Fibroblast of pulmonary artery (primary cell): ENCODE measurements around the gene IPMK.
A peak's percentile ranks its signal among the peaks of the same experiment; 100 is the strongest.
"Not testable (repeated sequence)": the region's sequence is repeated elsewhere in the genome, so short reads cannot be mapped to it uniquely, and the experiment has no call there.

Experiments used
- DNase-seq: peaks from one replicate; pipeline ENCODE4 v3.0.0-alpha.2; 2010; ENCODE audit warnings: low read depth
- H3K4me3 ChIP-seq: replicated peaks from 2 replicates; pipeline ENCODE4 v1.5.1; 2011; ENCODE audit warnings: low read depth, mild to moderate bottlenecking, control low read depth, low read length, moderate library complexity
- TF ChIP-seq, protein P1 (sequence below): IDR thresholded peaks from 2 replicates; pipeline ENCODE4 v1.5.1; 2011; ENCODE audit warnings: mild to moderate bottlenecking, control low read depth, low read length, inconsistent platforms; ENCODE audit errors: missing control alignments

Gene IPMK

GRCh38 chr10:58260334-58260733 is 7.4 kb downstream of the IPMK start:
- TF ChIP-seq, protein P1, sequence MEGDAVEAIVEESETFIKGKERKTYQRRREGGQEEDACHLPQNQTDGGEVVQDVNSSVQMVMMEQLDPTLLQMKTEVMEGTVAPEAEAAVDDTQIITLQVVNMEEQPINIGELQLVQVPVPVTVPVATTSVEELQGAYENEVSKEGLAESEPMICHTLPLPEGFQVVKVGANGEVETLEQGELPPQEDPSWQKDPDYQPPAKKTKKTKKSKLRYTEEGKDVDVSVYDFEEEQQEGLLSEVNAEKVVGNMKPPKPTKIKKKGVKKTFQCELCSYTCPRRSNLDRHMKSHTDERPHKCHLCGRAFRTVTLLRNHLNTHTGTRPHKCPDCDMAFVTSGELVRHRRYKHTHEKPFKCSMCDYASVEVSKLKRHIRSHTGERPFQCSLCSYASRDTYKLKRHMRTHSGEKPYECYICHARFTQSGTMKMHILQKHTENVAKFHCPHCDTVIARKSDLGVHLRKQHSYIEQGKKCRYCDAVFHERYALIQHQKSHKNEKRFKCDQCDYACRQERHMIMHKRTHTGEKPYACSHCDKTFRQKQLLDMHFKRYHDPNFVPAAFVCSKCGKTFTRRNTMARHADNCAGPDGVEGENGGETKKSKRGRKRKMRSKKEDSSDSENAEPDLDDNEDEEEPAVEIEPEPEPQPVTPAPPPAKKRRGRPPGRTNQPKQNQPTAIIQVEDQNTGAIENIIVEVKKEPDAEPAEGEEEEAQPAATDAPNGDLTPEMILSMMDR, result no peak
- H3K4me3 ChIP-seq, result no peak overlapping the region
- no peak for DNase-seq

DNA sequence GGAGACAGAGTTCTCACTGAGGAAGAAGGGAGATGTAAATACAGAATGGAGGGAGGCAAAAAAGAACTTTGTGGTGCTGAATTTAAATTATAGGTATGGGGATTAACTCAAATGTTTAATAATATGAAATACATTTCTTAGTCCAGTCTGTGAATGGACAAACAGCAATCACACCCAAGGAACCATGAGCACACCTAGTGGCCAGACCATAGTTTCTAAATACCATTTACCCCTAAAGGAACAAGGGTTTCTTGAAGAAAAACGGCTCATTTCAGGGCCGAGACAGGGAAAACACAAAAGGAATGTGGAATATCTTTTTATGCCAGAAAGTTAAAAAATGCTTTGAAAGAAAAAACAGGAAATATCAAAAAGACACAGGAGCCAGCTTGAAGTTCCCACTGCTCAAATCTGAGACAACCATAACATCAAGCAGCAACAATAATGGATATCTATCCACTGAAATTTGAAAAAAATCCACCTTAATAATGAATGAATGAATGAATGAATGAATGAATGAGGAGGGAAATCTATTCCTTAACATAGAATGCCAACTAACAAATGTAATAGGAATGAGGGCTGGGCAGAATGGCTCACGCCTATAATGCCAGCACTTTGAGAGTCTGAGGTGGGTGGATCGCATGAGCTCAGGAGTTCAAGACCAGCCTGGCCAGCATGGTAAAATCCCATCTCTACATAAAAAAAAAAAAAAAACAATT is 8.6 kb downstream of the IPMK start:
- H3K4me3 ChIP-seq, result no peak overlapping the region
- no peak for DNase-seq
- TF ChIP-seq, protein P1, result peak; percentile 23

DNA sequence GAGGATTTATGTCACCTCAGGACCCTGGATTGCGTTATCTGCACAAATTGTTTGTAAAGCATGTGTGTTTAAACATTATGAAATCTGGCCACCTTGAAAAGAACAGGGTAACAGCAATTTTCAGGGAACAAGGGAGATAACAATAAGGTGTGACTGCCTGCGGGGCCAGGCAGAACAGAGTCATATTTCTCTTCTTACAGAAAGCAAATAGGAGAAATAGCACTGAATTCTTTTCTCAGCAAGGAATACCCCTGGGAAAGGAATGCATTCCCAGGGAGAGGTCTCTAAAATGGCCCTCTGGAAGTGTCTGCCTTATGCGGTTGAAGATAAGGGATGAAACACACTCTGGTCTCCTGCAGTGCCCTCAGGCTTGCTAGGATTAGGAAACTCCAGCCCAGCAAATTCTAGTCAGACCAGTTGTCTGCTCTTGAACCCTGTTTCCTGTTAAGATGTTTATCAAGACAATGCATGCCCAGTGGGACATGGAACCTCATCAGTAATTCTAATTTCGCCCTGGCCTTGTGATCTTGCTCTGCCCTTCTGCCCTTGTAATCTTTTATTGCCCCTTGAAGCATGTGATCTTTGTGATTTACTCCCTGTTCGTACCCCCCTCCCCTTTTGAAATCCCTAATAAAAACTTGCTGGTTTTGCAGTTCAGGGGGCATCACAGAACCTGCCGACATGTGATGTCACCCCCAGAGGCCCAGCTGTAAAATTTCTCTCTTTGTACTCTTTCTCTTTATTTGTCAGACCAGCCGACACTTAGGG is 11.5 kb downstream of the IPMK start:
- DNase-seq, H3K4me3 ChIP-seq: not testable (repeated sequence)

- no peak for DNase-seq
- TF ChIP-seq, protein P1, result no peak
- no peak overlapping the region for H3K4me3 ChIP-seq
Measured at GRCh38 chr10:58254644-58255043, 13.1 kb downstream of the IPMK start.

DNA sequence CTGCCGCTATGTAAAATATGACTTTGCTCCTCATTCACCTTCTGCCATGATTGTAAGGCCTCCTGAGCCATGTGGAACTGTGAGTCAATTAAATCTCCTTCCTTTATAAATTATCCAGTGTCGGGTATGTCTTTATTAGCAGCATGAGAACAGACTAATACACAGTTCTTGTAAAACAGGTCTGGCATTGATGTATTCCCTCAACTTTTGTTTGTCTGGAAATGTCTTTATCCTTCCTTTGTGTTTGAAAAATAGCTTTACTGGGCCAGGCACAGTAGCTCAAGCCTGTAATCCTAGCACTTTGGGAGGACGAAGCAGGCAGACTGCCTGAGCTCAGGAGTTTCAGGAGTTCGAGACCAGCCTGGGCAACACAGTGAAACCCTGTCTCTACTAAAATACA is 14.5 kb downstream of the IPMK start:
- no peak for DNase-seq
- TF ChIP-seq, protein P1, result no peak
- H3K4me3 ChIP-seq, result no peak overlapping the region

GRCh38 chr10:58244666-58245065 is 23.0 kb downstream of the IPMK start:
- DNase-seq, H3K4me3 ChIP-seq: not testable (repeated sequence)

GRCh38 chr10:58244242-58244641 is 23.5 kb downstream of the IPMK start:
- not testable (repeated sequence) for DNase-seq, H3K4me3 ChIP-seq

DNA sequence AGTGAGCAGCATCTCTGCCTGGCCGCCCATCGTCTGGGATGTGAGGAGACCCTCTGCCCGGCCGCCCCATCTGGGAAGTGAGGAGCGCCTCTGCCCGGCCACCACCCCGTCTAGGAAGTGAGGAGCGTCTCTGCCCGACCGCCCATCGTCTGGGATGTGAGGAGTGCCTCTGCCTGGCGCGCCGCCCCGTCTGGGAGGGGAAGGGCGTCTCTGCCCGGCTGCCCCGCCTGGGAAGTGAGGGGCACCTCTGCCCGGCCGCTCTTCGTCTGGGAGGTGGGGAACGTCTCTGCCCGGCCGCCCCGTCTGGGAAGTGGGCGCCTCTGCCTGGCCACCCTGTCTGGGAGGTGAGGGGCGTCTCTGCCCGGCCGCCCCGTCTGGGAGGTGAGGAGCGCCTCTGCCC is 23.9 kb downstream of the IPMK start:
- DNase-seq, H3K4me3 ChIP-seq: not testable (repeated sequence)

- TF ChIP-seq, protein P1, result no peak
- no peak for DNase-seq
- no peak overlapping the region for H3K4me3 ChIP-seq
Measured at GRCh38 chr10:58243269-58243668, 24.4 kb downstream of the IPMK start.
